ENCODE measurements around the gene ZRSR2.

ZRSR2 gene

DNA sequence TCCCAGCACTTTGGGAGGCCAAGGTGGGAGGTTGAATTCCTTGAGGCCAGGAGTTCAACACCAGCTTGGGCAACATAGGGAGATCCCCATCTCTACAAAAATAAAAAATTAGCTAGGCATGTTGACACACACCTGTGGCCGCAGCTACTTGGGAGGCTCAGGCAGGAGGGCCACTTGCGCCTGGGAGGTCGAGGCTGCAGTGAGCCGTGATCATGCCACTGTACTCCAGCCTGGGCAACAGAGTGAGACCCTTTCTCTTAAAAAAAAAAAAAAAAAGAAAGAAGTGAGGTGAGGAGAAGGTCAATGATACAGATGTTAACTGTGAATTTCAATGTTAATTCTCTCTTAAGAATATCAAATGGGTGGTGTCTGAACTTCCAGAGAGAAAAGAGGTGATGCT is 79.4 kb downstream of the ZRSR2 start:
- 89% methylated on average over 3 of the region's 4 CpGs; no CpG with 5 or more reads in 1 of the 2 experiments for WGBS, 2 experiments (ENCODE audit: insufficient coverage in 2 of 2)
- Histone ChIP-seq H3K4me1 (ENCODE audit: control insufficient read depth, insufficient read depth, low read length, poor library complexity, severe bottlenecking) (no peaks in the 10 kb centered on the region), H3K4me3 (ENCODE audit: extremely low read depth, insufficient read depth, low read length, poor library complexity, severe bottlenecking) (no peak overlapping the region), H3K36me3 (ENCODE audit: control insufficient read depth, insufficient read depth, low read length) (no peaks in the 10 kb centered on the region), H3K9me3 (ENCODE audit: control insufficient read depth, low read length) (no peaks in the 10 kb centered on the region), H3K27ac (ENCODE audit: low read depth, low read length, severe bottlenecking) (no peak overlapping the region)

DNA sequence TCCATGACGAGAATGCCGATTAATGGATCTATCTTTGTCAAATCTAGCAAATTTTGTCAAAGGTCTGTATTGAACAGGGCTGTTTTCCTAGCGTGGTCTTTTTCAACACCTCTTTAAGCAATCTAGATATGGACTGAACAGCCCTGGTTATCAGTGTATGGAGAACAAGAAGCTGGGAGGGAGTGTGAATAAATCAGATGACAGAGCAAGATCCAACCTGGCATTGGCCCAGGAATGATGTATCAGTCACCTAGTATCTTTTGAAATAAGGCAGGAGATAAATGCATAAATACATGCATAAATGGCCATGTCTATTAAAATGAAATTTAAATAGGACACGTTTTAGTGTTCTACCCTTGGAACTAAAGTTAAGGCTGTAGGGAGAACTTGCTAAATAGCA is 80.0 kb downstream of the ZRSR2 start:
- H3K27ac ChIP-seq (ENCODE audit: low read depth, low read length, severe bottlenecking), result no peak overlapping the region
- H3K4me1 ChIP-seq (ENCODE audit: control insufficient read depth, insufficient read depth, low read length, poor library complexity, severe bottlenecking), result no peaks in the 10 kb centered on the region
- H3K9me3 ChIP-seq (ENCODE audit: control insufficient read depth, low read length), result no peaks in the 10 kb centered on the region
- no CpG with 5 or more reads among the region's 4 CpGs for WGBS, 2 experiments (ENCODE audit: insufficient coverage in 2 of 2)
- no peaks in the 10 kb centered on the region for H3K36me3 ChIP-seq (ENCODE audit: control insufficient read depth, insufficient read depth, low read length)
- no peak overlapping the region for H3K4me3 ChIP-seq (ENCODE audit: extremely low read depth, insufficient read depth, low read length, poor library complexity, severe bottlenecking)
